Left cardiac atrium (tissue), 4 donors: ENCODE measurements around the gene COQ5. TPM values are rescaled to one million over a fixed set of nuclear protein-coding genes. Genes with fewer than 3 reads are reported as not detected.
"Not testable (repeated sequence)": the region's sequence is repeated elsewhere in the genome, so short reads cannot be mapped to it uniquely, and the experiment has no call there.

Experiments used
- ATAC-seq, 2 donors: fragments of 200-7000 bp; cut with Tn5 transposase; one replicate each; pipeline ENCODE4 v1.9.1; 2020; ENCODE audit warnings: mild to moderate bottlenecking in 2 of 2, moderate library complexity in 2 of 2
- DNase-seq: peaks from one replicate; pipeline ENCODE4 v3.0.0-alpha.2; 2020
- intact Hi-C, 2 donors: fragments of 100-400 bp; cut with DNase I; formaldehyde crosslinking; loops; one replicate each; pipeline versions ENCODE4 v1.14.1 to v1.15.1; 2022 to 2023
- total RNA-seq, 2 donors: library from RNA; stranded (reverse); fragmentation: NEBNext Ultra II Directional; extraction: Animal tissue kit (Norgen Biotek cat#: 25700); gene quantifications; one replicate each; pipeline ENCODE4 v1.2.1, GENCODE V29; 2021
- donor health status: DM: no; HTN: yes; CAD: no.
- donor health status: DM: no; HTN: yes; CAD: no; lungs with severe emphysema.
- donor health status: DM: yes; HTN: yes; CAD: no.
- donor health status: Dilated cardiomyopathy.

COQ5 gene
- total RNA-seq, 2 donors from 2014 or later = 28.6 to 29.3 TPM

DNA sequence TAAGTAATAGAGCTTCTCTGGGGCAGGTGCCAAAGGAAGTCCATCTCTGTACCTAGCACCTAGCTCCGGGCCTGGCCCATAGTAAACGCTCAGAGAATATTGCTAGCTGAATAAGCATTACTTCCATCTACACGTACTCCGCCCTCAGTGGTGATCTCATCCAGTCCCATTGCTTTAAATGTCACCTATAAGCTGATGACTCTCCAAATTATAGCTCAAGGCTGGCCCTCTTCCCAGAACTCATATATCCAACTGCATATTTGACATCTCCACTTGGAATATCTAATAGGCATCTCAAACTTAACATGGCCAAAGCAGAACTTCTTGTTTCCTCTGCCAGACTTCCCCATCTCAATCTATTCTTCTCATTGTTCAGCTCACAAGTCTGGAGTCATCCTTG, 39.9 kb downstream of the COQ5 start:
- intact Hi-C loops = no loop called here
- no peak for ATAC-seq
- DNase-seq = no peak

DNA sequence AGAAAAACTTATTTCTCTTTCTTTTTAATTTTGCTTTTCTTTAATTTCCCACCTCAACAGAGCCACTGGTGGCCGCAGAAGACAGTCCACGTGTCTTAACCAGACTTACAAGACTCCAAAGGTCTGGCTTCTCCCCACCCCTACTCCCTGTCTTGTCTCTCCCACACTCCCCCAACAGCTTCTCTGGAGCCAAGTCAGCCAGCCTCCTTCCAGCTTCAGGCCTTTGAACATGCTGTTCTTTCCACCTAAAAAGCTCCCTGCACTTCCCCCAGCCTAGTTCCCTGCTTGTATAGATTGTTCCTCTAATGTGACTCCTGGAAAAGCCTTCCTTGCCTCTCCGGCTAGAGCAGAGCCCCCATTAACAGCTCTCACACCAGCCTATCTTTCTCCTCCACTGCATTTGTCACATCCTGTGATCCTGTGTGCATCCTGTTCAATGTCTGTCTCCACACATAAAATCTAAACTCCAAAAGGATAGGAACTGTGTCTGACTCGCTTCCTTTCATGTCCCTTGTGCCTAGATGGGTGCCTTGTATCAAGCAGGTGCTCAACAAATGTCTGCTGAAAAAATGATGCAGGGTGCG, 40.8 kb downstream of the COQ5 start:
- intact Hi-C loops = no loop called here
- DNase-seq (no peak), ATAC-seq (peak in 1 of 2 donors; percentile 47)

- intact Hi-C loops, DNase-seq, ATAC-seq: not testable (repeated sequence)
Observed at GRCh38 chr12:120487552-120487951, 41.4 kb downstream of the COQ5 start.

DNA sequence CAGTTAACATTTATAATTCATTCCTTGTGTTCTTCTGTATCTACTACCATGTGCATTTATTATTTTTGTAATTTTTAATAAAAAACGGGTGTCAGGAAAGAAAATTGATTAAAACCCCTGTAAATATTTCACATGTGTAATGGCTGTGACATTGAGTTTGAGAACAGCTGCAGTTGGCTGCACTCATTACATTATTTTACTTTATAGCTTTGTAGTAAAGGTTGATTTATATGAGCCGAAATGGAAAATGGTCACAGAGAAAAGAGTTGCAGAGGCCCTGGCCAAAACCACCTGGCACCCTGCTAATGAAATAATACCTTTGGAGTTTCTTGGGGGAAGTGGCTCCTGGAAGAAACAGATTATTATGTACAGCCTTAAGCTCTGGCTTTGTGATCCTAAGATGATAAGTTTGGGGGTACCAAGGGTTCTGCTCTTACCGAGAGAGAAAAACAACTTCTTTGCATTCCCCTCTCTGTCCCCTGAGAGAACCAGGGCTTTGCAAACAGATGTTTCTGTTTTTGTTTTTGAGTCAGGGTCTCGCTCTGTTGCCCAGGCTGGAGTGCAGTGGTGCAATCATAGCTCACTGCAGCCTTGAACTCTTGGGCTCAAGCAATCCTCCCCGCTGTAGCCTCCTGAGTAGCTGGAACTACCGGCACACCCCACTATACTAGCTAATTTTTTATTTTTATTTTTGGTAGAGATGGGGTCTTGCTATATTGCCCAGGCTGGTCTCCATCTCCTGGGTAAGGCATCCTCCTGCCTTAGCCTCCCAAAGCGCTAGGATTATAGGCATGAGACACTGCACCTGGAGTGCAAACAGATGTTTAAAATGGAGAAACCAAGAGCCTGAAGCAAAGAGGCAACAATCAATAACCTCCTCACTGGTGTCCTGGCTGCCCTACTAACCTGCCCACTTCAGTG, 42.7 kb downstream of the COQ5 start:
- DNase-seq (no peak), ATAC-seq (no peak)
- intact Hi-C loops = no loop called here

DNA sequence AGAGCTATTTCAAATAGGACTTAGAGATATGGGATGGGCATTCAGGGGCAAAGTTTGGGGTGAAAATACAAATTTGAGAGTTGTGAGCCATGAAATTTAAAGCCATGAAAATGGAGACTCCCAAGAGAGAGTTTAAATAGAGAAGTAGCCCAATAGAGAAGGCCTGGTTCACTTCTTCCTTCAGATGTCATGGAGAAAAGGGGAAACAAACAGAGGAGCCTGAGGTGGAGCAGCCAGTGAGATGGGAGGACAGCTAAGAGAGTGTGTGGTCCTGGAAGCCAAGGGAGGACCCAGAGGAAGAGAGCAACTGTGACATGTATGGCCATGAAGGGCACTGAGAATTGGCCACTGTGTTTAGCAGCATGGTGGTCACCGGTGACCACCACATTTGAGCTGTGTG, 45.3 kb downstream of the COQ5 start:
- ATAC-seq (no peak), DNase-seq (no peak)
- intact Hi-C loops = no loop called here

- DNase-seq = no peak
- intact Hi-C loops = no loop called here
- ATAC-seq = no peak
Observed at GRCh38 chr12:120481022-120481767, 47.8 kb downstream of the COQ5 start.

GRCh38 chr12:120480211-120480610, 48.7 kb downstream of the COQ5 start:
- DNase-seq = no peak
- ATAC-seq = no peak
- intact Hi-C loops = no loop called here

GRCh38 chr12:120479458-120479857, 49.5 kb downstream of the COQ5 start:
- intact Hi-C loops = no loop called here
- no peak for ATAC-seq
- DNase-seq = no peak

DNA sequence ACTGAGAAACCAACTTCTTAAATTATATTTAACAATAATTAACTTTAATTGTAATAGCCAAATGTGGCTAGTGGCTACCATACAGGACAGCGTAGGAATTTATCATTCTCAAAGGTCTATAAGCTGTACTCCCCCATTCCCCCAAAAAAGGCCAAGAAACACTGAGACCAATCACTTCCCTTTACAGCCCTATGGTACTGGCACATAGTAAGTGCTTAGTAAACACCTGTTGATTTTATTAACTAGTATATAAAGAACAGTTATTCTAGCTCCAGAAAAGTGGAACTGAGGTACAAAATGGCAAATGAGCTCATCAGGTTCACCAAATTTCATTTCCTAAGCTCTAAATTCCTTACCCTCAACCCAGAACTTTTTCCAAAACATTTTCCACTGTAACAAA, 53.3 kb downstream of the COQ5 start:
- ATAC-seq (no peak), DNase-seq (no peak)
- intact Hi-C loops = no loop called here

DNA sequence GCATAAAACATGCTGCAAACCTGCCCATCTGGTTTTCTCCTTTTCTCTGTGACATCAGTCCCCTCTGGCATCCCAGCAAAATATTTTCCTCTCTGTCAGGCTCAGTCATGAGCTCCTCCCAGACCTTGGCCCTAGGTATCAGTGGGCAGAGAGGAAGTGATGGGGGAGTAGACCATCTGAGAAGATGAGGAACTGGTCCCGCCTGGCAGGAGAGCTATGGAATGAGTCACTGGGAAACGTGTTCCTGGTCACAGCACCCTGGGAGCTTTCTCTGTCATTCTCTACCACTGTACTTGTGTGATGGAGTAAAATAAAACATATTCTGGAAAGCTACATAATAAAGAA, 54.4 kb downstream of the COQ5 start:
- intact Hi-C loops = no loop called here

DNA sequence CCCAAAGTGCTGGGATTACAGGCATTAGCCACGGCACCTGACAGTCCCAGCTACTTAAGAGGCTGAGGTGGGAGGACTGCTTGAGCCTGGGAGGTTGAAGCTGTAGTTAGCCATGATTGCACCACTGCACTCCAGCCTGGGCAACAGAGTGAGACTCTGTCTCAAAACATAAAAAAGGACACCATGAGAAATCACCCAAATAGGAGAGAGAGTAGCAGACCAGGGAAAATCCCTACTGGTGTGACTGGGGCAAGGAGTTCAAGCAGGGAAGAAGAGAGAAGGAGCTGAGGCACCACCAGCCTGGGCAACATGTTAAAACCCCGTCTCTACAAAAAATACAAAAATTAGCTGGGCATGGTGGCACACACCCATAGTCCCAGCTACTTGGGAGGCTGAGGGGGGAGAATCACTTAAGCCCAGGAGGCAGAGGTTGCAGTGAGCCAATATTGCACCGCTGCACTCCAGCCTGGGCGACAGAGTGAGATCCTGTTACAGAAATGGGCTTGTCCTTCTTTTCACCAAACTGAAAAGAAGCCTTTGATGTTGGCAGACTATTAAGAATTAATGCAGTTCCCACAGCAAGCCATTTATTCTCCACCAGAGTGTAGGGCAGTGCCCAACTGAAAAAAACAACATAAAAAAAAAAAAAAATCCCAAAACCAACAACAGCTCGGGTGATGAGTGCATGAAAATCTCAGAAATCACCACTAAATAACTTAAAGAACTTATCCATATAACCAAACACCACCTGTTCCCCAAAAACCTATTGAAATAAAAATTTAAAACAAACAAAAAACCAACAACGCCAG, 54.9 kb downstream of the COQ5 start:
- ATAC-seq = no peak
- intact Hi-C loops = no loop called here
- DNase-seq = no peak

More for the DNA sequence above, 54.4 kb downstream of the COQ5 start:
- peak in 1 of 2 donors; percentile 63 for ATAC-seq
- peak; percentile 34 for DNase-seq

GRCh38 chr12:120472521-120472920, 56.4 kb downstream of the COQ5 start:
- intact Hi-C loops = no loop called here
- ATAC-seq (no peak), DNase-seq (no peak)

DNA sequence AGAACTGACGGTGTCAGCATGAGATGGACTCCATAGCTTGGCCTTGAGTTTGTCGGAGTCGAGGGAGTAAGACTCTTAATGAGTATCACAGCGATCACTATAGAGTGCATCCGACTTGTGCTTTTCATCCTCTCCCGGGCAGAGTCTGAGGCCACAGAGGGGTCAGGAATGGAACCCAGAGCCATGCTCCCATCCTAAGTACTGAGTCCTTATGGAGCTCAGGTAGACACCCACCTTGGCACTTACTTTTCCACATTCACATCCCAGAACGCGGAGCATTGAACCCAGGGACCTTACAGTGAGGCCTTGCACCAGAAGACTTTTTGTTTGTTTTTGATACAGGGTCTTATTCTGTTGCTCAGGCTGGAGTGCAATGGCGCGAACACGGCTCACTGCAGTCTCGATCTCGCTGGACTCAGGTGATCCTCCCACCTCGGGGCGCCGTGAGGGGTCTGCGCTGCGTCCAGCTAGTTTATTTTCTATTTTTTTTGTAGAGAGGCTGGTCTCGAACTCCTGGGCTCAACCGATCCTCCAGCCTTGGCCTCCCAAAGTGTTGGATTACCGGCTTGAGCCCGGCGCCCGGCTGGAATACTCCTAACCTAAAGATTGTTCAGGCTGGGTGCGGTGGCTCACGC, 58.7 kb downstream of the COQ5 start:
- intact Hi-C loops = no loop called here
- ATAC-seq (peak; percentile 17 to 35), DNase-seq (no peak)

- ATAC-seq (peak; percentile 95), DNase-seq (peak; percentile 97)
- intact Hi-C loops = no loop called here
Observed at GRCh38 chr12:120469450-120470149, 59.4 kb downstream of the COQ5 start, which contains the start of gene SRSF9. TSS of gene SRSF9 (minus strand) at chr12:120469748. CDS start at chr12:120469609, 139 bp downstream.

DNA sequence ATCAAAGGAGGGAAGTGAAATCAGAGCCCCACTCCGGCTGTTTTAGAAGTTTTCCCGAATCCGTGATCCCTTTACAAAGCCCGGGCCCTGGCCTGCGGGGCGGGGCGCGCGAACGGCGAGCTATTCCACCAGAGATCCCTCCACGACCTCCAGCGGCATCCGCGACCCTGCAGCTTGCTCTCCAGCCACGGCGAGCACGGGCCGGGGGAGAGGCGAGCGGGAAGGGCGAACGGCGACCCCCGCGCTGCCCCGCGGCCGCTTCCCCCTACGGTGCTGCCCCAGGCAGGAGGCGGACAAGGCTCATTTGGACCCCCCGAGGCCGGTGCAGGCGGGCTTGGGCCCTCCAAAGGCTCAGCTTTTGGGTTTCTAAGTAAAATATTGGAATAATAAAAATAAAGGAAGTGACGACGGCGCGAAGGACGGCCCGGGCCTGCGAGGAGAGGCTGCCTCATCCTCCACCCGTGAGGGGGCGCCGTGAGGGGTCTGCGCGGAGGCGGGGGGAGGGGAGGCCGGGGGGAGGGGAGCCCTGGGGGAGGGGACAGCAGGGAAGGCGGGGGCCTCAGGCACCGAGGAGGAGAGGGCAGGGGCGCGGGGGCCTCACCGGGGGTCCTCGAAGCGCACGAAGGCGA, 60.0 kb downstream of the COQ5 start:
- intact Hi-C loops = no loop called here
- ATAC-seq (peak; percentile 44 to 63), DNase-seq (peak; percentile 41)

GRCh38 chr12:120468325-120468820, 60.6 kb downstream of the COQ5 start:
- peak; percentile 6 to 12 for ATAC-seq
- intact Hi-C loops = no loop called here
- DNase-seq = peak; percentile 31

DNA sequence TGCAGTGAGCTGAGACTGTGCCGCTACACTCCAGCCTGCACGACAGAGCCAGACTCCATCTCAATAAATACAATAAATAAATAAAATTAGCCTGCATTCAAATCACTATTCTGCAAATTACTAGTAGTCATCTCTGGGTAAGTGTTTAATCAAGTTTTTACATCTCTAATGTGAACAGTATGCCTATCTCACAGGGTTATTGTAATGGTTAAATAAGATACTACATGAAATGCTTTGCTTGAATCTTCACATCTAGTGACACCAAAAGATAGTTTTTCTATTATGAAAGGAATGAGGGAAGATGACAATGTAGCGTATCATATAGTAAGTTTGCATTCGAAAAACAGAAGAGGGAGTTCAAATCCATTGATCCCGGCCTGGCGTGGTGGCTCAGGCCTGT, 61.5 kb downstream of the COQ5 start:
- no peak for ATAC-seq
- intact Hi-C loops = no loop called here

More for the DNA sequence above, 61.5 kb downstream of the COQ5 start:
- no peak for DNase-seq
